CD4-positive, alpha-beta T cell (primary cell): ENCODE results near the gene ZNF605. TPM values are rescaled to one million over a fixed set of nuclear protein-coding genes. Genes with fewer than 3 reads are reported as not detected.
"Not testable (repeated sequence)": the region's sequence is repeated elsewhere in the genome, so short reads cannot be mapped to it uniquely, and the experiment has no call there.

ENCODE experiments used
- ATAC-seq: fragments of 200-7000 bp; cut with Tn5 transposase; one replicate; pipeline ENCODE4 v1.10.0; 2022; ENCODE audit warnings: mild to moderate bottlenecking; ENCODE audit not compliant: poor library complexity
- CTCF ChIA-PET: fragments of 350-600 bp; sonication (Branson Sonifier 250); formaldehyde crosslinking; loops from one replicate; lab custom pipeline; 2021; ENCODE audit warnings: antibody characterized with exemption, inconsistent platforms; lab: Charles Lee
- POLR2A ChIA-PET: fragments of 350-600 bp; sonication (Branson Sonifier 250); formaldehyde crosslinking; loops from one replicate; lab custom pipeline; 2021; ENCODE audit warnings: antibody characterized with exemption, inconsistent platforms; lab: Charles Lee
- DNase-seq, 14 experiments: peaks; one replicate each; pipeline ENCODE4 v3.0.0-alpha.2; 2013 to 2020; ENCODE audit warnings: mixed read lengths in 2 of 14
- H3K27ac ChIP-seq, 2 donors: one replicate each; pipeline versions ENCODE4 v1.5.1 to v1.7.0; 2013; ENCODE audit warnings: low read length in 2 of 2, low read depth in 1 of 2, mild to moderate bottlenecking in 1 of 2
- H3K27me3 ChIP-seq, 2 experiments: 1 replicate in 1 of 2; 2 replicates in 1 of 2; pipeline versions ENCODE4 v1.6.1 to v1.7.0; 2013; ENCODE audit warnings: low read length in 2 of 2, control low read depth in 1 of 2, mild to moderate bottlenecking in 1 of 2, moderate library complexity in 1 of 2; ENCODE audit not compliant: insufficient read depth in 2 of 2, control insufficient read depth in 1 of 2
- H3K36me3 ChIP-seq: one replicate; pipeline ENCODE4 v1.6.1; 2013; ENCODE audit warnings: low read length, control low read depth; ENCODE audit not compliant: insufficient read depth
- H3K4me1 ChIP-seq: one replicate; pipeline ENCODE4 v1.6.1; 2013; ENCODE audit warnings: low read length, control low read depth; ENCODE audit not compliant: insufficient read depth
- H3K4me3 ChIP-seq: one replicate; pipeline ENCODE4 v1.5.1; 2013; ENCODE audit warnings: mild to moderate bottlenecking, low read length, moderate library complexity
- H3K9me3 ChIP-seq, 2 experiments: 1 replicate in 1 of 2; 2 replicates in 1 of 2; pipeline versions ENCODE4 v1.6.1 to v1.7.0; 2013; ENCODE audit warnings: low read length in 2 of 2, mild to moderate bottlenecking in 2 of 2, control low read depth in 1 of 2, moderate library complexity in 1 of 2; ENCODE audit not compliant: control insufficient read depth in 1 of 2, insufficient read depth in 1 of 2
- H3K27ac Mint-ChIP-seq: one replicate; pipeline ENCODE4 v1.8.0; 2020; ENCODE audit warnings: mixed read lengths
- H3K27me3 Mint-ChIP-seq: one replicate; pipeline ENCODE4 v1.8.0; 2021; ENCODE audit warnings: mixed read lengths
- H3K36me3 Mint-ChIP-seq: one replicate; pipeline ENCODE4 v1.8.0; 2021; ENCODE audit warnings: low read depth, mixed read lengths
- H3K4me1 Mint-ChIP-seq: one replicate; pipeline ENCODE4 v1.8.0; 2021; ENCODE audit warnings: low read depth, mixed read lengths
- H3K4me3 Mint-ChIP-seq: one replicate; pipeline ENCODE4 v1.8.0; 2020; ENCODE audit warnings: mild to moderate bottlenecking, mixed read lengths
- H3K9me3 Mint-ChIP-seq: one replicate; pipeline ENCODE4 v1.8.0; 2020; ENCODE audit warnings: mixed read lengths
- intact Hi-C, 2 experiments: fragments of 100-400 bp; cut with DNase I in 1 of 2; cut with micrococcal nuclease in 1 of 2; formaldehyde crosslinking; loops; one replicate each; pipeline versions ENCODE4 v1.15.1 to v1.9.0; 2023 to 2025; cut with DNase I, micrococcal nuclease
- total RNA-seq, 174 experiments: library from RNA in 2 of 174; stranded (reverse) in 2 of 174; gene quantifications; one replicate each; pipeline ENCODE4 v1.2.3 and lab custom pipeline; 2021 to 2026
- TF ChIP-seq, protein P1 (sequence below): fragments of 200-600 bp; IDR thresholded peaks from one replicate; pipeline ENCODE4 v1.8.0; 2022; ENCODE audit warnings: antibody characterized with exemption, mild to moderate bottlenecking

ZNF605 gene
- total RNA-seq, 2 experiments from 2014 or later: 5.3 to 5.8 TPM

DNA sequence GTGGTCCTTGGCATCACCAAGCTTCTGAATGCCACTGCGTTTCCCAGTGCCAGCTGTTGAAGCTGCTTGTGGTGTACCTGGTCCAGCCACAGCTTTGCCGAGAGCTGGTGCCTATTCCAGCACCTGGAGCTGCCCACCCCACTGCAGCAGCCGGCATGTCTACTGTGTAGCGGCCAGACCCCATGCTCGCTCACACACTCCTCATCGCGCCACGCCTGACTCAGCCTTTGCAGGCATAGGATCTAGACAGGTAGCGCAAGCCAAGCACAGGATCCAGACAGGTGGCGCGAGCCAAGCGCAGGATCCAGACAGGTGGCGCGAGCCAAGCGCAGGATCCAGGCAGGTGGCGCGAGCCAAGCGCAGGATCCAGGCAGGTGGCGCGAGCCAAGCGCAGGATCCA, 11.6 kb upstream of the ZNF605 start:
- DNase-seq: no peak
- Histone ChIP-seq H3K4me3 (no peak overlapping the region), H3K27me3 (no peaks in the 10 kb centered on the region), H3K36me3 (no peaks in the 10 kb centered on the region), H3K9me3 (peaks cover 3 to 67% of the 10 kb centered on the region in 2 experiments), H3K27ac (no peak overlapping the region), H3K4me1 (no peaks in the 10 kb centered on the region)
- Mint-ChIP-seq H3K27me3 (no peaks in the 10 kb centered on the region), H3K4me3 (no peak overlapping the region), H3K4me1 (no peaks in the 10 kb centered on the region), H3K9me3 (peaks cover 7% of the 10 kb centered on the region), H3K36me3 (peaks cover 21% of the 10 kb centered on the region), H3K27ac (no peak overlapping the region)
- TF ChIP-seq, protein P1, sequence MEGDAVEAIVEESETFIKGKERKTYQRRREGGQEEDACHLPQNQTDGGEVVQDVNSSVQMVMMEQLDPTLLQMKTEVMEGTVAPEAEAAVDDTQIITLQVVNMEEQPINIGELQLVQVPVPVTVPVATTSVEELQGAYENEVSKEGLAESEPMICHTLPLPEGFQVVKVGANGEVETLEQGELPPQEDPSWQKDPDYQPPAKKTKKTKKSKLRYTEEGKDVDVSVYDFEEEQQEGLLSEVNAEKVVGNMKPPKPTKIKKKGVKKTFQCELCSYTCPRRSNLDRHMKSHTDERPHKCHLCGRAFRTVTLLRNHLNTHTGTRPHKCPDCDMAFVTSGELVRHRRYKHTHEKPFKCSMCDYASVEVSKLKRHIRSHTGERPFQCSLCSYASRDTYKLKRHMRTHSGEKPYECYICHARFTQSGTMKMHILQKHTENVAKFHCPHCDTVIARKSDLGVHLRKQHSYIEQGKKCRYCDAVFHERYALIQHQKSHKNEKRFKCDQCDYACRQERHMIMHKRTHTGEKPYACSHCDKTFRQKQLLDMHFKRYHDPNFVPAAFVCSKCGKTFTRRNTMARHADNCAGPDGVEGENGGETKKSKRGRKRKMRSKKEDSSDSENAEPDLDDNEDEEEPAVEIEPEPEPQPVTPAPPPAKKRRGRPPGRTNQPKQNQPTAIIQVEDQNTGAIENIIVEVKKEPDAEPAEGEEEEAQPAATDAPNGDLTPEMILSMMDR: no peak
- CTCF ChIA-PET: no interaction called here
- intact Hi-C loops: no loop called here
- POLR2A ChIA-PET: no interaction called here
- ATAC-seq: no peak

DNA sequence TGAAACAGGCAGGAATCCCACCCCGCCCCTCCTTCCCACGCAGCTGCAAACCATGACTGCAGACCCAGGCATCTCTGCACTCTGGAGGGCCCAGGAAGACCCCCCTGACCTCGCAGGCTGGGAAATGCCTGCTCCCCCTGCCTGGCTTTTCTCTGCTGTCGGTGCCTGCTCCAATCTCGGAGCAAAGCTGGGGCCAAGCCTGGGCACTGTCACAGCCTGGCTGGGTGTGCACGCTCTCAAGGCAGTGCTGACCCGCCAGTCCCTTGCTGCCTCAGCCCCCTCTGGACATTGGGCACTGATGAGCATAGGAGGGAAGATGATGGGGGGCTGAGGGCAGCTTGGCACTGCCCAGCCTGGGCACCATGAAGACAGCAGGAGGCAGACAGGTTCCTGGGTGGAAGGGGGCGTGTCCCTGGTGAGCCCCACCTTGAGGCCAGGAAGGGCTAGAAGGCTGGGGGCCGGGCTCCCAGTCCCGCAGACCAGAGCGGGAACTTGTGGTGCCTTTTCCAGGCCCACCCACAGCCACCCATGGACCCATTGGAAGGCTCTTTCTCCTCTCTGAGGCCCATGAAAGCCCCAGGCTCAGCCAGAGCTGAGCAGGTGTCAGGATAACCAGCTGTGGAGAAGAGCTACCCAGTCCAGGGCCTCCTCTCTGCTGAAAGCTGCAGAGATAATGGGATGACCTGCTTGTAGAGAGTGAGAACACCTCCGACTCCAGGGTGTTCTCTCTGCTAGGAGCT, 10.7 kb upstream of the ZNF605 start:
- no peak overlapping the region for H3K27ac ChIP-seq
- no peak overlapping the region for H3K4me3 ChIP-seq
- ATAC-seq: no peak
- no peaks in the 10 kb centered on the region for H3K27me3 Mint-ChIP-seq
- no peaks in the 10 kb centered on the region for H3K4me1 ChIP-seq
- TF ChIP-seq, protein P1: no peak
- DNase-seq: no peak
- no peak overlapping the region for H3K27ac Mint-ChIP-seq
- intact Hi-C loops: no loop called here
- ChIA-PET POLR2A (no interaction called here), CTCF (no interaction called here)
- H3K36me3 Mint-ChIP-seq: peaks cover 23% of the 10 kb centered on the region
- H3K27me3 ChIP-seq: no peaks in the 10 kb centered on the region
- H3K9me3 ChIP-seq: peaks cover 0 to 68% of the 10 kb centered on the region in 2 experiments
- H3K36me3 ChIP-seq: no peaks in the 10 kb centered on the region
- H3K4me3 Mint-ChIP-seq: no peak overlapping the region
- no peaks in the 10 kb centered on the region for H3K4me1 Mint-ChIP-seq
- no peaks in the 10 kb centered on the region for H3K9me3 Mint-ChIP-seq

DNA sequence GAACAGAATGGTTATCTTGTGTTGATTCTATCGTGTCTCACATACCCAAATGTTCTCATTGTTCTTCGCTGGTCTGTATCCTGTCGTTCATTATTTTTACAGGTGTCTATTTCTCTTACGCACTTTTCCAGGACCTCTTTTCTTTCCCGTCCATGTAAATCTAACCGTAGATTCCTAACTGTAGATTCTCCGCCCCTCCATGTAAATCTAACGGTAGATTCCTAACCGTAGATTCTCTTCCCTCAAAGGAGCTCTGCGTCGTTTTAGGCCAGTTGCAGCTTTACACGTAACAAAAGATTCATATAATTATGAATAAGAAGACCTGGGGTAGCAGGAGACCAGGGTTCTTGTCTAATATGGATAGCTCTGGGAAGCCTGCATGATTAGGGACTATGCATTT, 9.7 kb upstream of the ZNF605 start:
- Mint-ChIP-seq H3K27me3 (no peaks in the 10 kb centered on the region), H3K9me3 (no peaks in the 10 kb centered on the region), H3K27ac (no peak overlapping the region), H3K4me3 (no peak overlapping the region), H3K4me1 (no peaks in the 10 kb centered on the region), H3K36me3 (peaks cover 27% of the 10 kb centered on the region)
- H3K36me3 ChIP-seq: no peaks in the 10 kb centered on the region
- H3K9me3 ChIP-seq: peaks cover 0 to 64% of the 10 kb centered on the region in 2 experiments
- TF ChIP-seq, protein P1: no peak
- H3K4me1 ChIP-seq: no peaks in the 10 kb centered on the region
- POLR2A ChIA-PET: no interaction called here
- intact Hi-C loops: no loop called here
- ATAC-seq (no peak), DNase-seq (no peak)
- no peaks in the 10 kb centered on the region for H3K27me3 ChIP-seq
- no peak overlapping the region for H3K27ac ChIP-seq
- H3K4me3 ChIP-seq: no peak overlapping the region
- CTCF ChIA-PET: no interaction called here

DNA sequence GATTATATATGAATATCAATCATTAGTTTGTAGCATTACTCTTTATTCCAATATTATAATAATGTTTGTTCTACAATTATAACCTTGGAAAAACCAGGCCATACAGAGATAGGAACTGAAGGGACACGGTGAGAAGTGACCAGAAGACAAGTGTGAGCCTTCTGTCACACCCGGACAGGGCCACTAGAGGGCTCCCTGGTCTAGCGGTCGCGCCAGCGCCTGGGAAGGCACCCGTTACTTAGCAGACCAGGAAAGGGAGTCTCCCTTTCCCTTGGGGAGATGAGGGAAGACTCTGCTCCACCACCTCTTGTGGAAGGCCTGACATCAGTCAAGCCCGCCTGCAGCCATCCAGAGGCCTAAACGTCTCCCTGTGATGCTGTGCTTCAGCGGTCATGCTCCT, 7.8 kb upstream of the ZNF605 start:
- H3K27me3 ChIP-seq, intact Hi-C loops, CTCF ChIA-PET, H3K4me1 Mint-ChIP-seq, H3K4me3 ChIP-seq, H3K36me3 ChIP-seq, H3K27me3 Mint-ChIP-seq, DNase-seq, H3K4me1 ChIP-seq, H3K27ac Mint-ChIP-seq, H3K27ac ChIP-seq, ATAC-seq, H3K9me3 Mint-ChIP-seq, POLR2A ChIA-PET, H3K4me3 Mint-ChIP-seq: not testable (repeated sequence)
- H3K9me3 ChIP-seq: peaks cover 0 to 48% of the 10 kb centered on the region in 2 experiments
- H3K36me3 Mint-ChIP-seq: peaks cover 27% of the 10 kb centered on the region

DNA sequence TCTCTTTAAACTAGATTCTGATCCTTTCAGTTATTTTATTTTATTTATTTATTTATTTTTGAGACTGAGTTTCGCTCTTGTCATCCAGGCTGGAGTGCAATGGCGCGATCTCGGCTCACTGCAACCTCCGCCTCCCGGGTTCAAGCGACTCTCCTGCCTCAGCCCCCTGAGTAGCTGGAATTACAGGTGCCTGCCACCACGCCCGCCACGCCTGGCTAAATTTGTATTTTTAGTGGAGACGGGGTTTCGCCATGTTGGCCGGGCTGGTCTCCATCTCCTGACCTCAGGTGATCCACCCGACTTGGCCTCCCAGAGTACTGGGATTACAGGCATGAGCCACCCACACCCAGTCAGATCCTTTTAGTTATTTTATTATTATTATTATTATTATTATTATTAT, 5.7 kb upstream of the ZNF605 start:
- POLR2A ChIA-PET, H3K36me3 ChIP-seq, H3K4me1 Mint-ChIP-seq, CTCF ChIA-PET, H3K27me3 ChIP-seq, H3K4me1 ChIP-seq, H3K4me3 Mint-ChIP-seq, H3K9me3 Mint-ChIP-seq, H3K27ac ChIP-seq, H3K27ac Mint-ChIP-seq, ATAC-seq, H3K27me3 Mint-ChIP-seq, intact Hi-C loops, H3K4me3 ChIP-seq, DNase-seq: not testable (repeated sequence)
- peaks cover 0 to 35% of the 10 kb centered on the region in 2 experiments for H3K9me3 ChIP-seq
- H3K36me3 Mint-ChIP-seq: peaks cover 28% of the 10 kb centered on the region
